Activated CD8-positive, alpha-beta memory T cell treated with anti-CD3 and anti-CD28 coated beads, Interleukin-2, amount 50 U/mL, for 1 hour (primary cell): ENCODE results near the gene PVALB.

Experiments
- DNase-seq: peaks from one replicate; pipeline ENCODE4 v3.0.0-alpha.2; 2020; ENCODE audit errors: extremely low read depth

Gene PVALB

DNA sequence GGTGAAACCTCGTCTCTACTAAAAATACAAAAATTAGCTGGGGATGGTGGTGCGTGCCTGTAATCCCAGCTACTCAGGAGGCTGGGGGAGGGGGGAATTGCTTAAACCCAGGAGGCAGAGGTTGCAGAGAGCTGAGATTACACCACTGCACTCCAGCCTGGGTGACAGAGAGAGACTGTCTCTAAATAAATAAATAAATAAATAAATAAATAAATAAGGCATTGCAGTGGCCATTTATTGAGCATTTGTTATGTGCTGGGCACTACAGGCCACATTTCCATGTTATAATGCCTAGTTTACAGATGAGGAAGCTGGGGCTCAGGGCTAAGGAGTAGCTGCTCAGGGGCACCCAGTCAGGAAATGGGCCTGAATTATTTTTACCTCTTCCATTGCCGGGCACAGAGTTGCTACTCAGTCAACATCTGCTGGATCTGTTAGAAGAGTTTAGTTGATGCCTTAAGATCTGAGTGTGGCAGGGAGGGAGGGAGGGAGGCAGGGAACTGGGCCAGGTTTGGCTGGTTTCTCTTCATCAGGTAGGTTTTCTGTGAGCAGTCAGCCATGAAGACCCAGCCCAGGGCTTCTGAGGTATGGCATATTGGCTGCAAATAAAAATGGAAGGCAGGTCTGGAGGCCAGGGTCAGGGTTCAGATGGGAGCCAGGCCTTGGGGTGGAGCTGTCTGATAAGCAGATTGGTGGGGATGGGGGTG lies 5.6 kb downstream of the PVALB start:
- no peak for DNase-seq

DNA sequence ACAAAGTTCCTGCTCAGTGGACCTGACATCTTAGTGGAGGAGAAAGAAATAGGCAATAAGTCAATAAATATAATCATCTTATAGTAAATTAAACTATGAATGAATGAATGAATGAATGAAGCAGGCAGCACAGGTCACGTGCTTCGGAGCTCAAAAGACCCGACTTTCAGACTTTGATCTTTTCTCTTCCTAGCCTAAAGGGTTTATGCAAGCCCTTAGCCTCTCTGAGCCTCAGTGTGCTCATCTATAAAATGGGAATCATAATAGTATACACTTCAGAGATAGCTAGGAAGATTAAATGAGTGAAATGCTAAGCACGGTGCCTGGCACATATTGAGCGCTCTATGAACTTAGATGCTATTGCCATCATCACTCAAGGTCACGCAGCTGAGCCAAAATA lies 7.5 kb downstream of the PVALB start:
- no peak for DNase-seq

DNA sequence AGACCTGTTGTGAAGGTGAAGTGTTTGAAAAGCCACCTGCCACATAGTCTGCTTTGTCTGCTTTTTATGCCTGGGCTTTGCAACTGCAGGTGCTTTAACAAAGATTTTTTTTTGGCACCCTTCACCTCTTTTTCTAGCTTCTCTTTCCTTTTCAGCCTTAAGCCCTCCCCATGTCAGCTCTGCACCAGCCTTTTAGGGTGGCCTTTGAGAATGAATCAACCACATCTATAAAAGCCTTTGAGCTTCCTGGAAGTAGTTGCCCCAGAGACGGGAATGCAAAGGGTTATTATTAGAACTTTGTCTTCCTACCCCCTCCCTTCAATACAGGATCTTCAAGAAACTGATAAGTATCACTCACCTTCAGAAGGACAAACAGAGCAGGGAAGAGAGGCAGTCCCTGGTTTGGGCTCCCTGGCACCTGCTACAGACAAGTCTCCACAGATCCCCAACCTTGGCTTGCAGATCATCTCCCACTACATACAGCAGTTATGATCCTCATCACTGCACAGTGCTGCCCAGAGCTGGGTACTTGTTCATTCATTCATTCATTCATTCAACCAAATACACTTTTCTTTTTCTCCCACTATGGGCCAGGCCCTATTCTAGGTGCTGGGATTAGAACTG lies 8.0 kb downstream of the PVALB start:
- no peak for DNase-seq

DNA sequence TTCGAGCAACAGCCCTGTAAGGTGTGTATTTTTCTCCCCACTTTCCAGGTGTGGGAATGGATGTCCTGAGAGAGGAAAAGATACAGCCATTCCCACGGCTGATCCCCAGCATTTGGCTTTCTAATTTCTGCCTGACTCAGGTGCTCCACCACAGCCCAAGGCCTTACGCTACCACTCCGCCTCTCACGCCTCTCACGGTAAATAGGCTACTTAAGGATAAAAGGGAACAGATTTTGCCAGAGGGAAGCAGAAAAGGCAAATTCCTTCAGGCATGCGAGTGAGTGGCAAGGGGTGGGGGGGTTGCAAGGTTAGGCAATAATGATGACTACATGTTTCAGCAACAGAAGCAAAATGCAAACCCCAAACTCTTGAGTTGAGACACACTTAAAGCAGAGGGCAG lies 9.2 kb downstream of the PVALB start:
- DNase-seq, result no peak

DNA sequence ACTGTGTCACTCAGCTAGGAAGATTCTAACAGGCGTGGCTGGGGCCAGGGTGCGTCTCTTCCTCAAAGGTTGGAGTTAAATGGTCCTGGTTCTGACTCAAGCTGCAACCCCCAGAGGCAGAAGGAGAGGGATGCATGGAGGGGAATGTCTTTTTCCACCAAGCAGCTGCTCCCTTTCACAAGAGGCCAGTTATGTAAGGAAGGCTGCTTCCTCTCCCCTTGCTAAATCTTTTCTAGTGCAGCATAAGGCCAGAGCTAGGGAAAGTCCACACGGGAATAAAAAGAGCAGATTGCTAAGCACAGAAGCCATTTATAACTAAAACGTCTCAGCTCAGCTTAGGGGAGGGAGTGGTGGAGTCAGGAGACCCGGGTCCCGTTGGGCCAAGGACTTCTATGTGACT lies 10.0 kb downstream of the PVALB start:
- no peak for DNase-seq

DNA sequence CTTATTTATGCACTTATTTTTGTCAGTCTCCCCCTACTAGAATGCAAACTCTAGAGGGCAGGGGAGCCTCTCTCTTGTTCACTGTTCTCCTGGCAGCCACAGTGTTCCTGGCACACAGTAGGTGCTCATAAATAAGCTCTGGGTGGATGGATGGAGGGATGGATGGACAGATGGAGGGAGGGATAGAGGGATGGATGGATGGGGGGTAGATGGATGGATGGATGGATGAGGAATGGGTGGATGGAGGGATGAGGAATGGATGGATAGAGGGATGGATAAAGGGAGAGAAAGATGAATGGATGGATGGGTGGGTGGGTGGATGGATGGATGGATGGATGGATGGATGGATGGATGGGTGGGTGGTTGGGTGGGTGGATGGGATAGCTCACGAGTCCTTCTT lies 13.5 kb downstream of the PVALB start:
- no peak for DNase-seq

DNA sequence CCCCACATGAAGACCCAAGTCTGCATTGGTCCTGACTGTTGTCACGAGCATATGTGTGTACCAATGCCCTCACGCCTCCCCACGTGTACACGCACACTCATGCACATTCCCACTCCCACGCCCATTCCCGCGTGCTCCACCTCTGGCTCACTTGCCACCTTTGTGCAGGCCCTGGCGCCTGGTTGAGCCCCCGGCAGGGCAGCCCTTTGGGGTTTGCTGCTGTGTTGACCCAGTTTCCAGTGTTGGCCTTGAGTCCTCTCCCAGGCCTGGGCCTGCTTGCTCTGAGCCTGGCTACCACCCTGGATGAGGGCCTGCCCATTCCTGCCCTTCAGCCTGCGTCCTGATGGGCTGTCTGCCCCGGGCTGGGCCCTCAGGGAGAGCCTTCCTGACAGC lies 18.2 kb downstream of the PVALB start:
- no peak for DNase-seq

DNA sequence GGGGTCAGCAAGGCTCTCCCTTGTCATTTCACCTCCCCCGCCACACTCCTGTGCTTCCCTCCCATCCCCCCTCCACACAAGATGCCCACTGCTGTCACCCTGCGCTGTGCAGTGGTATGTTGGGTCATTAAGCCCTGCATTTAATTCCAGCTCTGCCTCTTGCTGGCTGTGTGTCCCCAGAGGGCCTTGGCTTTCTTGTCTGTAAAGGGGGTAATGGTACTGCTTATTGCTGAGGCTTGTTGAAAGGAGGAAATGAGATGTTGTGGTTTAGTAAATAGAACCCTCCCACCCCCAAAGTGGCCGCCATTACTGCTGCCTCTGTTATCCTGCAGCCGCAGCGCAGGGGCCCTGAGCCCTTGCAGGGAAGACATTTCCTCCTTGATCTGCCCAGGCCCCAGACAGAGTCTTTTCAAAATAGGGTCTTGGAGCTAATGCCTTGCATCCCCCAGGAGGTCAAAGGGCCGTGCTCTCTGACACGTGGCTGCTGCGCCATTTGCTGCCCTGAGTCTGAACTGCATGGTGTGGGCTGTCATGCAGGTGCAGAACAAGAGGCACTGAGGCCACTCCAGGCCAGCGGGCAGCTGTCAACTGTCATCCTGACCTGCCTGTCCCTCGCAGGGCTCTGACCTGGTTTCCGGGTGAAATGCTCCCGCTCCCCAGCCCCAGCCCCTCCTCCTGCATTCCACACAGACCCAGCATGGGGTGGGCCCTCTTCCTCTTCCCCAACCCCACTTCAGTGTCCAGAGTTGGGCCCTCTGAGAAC lies 18.7 kb downstream of the PVALB start:
- DNase-seq, result no peak

DNA sequence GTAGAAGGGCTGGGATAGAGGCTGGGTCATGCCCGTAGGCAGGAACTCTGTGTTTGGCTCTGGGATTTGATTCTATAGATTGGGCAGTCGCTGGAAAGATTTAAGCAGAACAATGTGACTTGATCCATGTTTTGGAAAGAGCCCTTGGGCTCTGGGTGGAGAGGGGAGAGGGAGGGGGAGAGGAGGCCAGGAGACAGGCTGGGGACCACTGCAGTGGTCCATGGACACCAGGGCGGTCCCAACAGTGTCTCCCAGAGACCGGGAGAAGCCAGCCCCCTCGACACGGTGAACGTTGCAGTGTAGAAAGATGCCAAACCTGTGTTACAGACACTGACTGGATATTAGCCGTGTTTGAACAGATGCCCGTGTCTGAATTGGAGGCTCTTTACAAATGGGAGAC lies 19.5 kb downstream of the PVALB start:
- DNase-seq, result no peak

DNA sequence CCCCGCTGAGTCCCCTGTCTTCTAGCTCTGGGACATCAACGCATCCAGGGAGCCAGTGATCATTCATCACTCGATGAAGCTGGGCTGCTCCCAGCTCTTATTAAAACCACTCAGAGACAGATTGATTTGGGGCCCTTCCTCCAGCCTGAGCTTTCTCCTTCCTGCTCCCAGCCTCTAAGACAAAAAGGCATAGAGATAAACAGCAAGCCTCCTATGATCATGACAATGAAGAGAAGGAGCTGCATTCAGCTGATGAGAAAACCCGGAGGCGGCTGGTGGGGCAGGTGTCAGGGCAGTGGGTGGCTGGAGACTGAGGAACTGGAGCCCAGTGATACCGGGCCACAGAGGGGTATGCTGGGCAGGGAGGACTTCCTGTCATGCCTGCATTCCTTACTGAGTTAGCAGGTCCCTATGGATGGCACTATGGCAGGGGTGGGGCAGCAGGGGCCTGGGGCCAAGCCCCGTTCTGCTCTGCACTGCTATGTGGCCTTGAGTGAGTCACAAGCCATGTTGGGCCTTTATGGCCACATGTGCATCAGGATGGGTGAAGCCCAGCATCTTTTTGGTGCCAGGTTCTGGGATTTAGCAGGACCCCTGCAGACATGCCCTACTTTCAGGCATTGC lies 20.2 kb downstream of the PVALB start:
- no peak for DNase-seq

DNA sequence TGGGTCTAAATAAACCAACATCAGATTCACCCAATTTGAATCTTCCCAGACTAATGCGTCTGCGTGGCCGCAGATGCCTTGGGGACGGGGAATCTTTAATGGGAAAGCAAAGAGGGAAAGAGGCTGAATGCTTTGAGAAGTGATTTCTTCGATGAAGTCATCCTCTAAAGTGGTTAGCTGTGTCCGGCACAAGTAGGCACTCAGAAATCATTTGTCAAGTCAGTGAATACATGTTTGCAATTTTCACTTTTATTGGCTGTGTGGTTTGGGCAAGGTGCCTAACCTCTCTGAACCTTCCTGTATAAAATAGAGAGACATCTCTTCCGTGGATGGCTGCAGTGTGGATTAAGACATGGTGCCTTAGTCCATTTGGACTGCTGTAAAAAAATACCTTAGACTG lies 21.2 kb downstream of the PVALB start:
- no peak for DNase-seq

DNA sequence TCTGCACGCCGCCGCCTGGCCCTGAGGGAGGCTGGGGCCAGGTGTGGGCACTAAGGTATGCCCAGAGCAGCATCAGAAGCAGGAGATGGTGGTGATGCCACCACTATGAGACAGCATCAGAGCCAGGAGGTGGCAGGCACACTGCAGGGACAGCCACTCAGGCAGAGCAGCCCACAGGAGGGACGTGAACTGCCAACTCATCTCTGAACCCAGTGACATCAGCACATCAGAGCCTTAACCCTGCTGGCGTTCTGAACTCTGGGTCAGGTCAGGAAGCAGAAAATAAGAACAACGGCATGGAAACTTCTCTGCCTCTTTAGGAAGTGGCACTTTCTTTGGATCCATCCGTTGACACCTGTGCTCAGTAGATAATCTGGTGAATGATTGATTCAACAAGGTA lies 26.2 kb downstream of the PVALB start:
- DNase-seq, result no peak

DNA sequence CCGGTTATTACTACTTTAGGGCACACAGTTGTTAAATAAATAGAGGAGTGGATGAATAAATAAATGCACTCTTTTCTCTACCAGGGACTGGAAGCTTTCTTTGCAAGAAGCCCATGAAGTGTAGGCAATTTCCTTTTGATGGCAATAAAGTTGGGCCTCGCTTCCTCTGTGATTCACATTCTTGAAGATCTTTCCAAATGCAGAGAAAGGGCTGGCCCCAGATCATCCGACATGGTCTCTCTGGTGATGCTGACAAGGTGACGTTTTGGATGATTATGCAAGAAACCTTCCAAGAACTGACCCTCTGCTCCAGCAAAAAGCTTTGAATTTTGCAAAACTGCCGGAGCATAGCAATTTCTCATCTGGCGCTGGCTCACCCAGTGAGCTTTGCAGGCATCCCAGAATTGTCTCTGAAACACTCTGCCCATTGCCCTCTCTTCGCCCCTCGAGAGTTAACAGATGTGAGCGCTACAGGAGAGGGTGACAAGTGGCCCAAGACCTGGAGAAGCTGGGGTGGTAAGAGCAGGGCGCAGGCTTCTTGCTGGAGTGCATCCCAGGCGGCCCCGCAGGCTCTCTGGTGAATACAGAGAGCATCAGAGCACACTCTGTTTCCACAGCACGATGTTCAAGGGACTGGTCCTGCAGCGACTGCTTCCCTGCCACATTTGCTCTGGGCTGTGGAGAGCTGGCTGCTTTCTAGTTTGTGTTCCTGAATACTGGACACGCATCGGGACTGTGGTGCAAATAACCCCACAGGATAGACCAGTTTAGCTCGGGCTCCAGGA lies 29.4 kb downstream of the PVALB start:
- DNase-seq, result no peak

DNA sequence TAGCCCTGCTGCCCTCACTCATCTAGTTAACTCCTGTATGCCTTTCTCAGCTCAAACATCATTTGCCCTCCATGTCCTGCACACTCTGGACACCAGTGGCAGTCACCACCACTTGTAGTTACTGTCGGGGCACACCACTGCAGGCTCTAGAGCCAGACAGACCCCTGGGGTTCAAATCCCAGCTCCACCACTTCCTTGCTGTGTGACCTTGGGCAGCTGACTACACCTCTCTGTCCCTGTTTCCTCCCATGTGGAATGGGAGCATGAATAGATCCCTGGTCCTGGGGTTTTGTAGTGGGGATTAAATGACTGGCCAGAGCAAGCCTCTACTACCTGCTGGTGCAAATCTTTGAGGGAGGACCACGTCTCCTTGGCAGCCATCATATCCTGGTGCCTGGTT lies 33.1 kb downstream of the PVALB start:
- DNase-seq, result no peak

DNA sequence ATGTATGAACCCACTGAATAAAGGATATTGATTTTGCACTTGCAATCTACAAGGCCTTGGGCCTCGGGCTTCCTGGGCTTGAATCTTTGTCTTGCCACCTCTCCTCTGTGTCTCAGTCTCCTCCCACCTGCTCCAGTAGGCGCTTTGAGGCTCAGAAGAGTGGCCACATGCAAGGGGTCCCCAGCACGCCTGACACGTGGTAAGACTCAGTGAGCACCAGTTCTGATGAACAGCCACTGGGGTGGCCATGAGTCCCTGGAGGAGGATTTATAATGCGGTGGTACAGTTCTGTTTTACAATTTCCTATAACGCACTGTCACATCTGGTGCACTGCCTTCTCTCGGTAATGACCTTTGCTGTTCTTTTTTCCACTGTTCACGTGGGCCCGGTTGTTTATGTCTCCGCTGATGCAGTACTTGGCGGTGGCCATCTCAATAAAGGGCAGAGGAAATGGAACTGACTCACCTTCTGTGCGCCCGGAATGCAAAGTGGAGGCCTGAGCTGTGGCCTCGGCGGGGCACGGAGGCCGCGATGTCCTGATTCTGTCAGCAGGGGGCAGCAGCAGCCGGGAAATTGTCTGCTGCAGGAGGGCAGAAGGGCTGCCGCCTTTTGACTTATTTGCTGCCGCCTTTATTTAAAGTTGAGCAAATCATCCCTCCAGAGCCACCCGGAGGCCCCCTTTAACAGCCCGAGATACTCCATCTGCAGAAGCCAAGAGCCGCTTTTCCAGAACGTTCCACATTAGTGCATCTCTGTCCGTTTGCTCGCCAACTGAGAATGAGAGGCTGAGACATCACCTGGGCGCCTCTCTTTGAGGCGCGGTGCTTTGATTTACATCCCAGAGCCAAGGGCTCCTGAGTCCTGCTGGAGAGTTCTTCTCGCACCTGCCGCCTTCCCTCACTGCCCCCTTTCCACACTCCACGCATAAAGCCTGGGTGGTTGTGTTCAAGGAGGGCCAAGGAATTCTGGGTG lies 34.9 kb downstream of the PVALB start:
- peak; percentile 63 for DNase-seq

DNA sequence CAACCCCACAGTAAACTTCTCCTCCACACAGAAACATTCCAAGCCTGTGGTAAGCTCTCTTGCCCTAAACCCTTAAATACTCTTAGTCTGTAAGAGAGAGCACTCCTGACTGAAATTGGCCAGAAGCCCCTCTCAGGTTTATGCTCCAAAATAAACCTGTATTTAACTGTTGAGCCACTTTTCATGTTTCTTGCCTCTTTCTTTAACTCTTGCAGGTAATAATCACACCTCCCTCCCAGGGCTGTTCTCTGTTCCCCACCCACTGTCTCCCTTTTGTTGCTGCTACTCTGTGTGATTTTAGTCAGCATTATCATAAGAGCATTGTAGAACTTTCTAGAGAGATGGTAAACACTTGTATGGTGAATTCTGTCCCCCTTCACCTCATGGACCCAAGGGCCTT lies 38.8 kb downstream of the PVALB start:
- no peak for DNase-seq

DNA sequence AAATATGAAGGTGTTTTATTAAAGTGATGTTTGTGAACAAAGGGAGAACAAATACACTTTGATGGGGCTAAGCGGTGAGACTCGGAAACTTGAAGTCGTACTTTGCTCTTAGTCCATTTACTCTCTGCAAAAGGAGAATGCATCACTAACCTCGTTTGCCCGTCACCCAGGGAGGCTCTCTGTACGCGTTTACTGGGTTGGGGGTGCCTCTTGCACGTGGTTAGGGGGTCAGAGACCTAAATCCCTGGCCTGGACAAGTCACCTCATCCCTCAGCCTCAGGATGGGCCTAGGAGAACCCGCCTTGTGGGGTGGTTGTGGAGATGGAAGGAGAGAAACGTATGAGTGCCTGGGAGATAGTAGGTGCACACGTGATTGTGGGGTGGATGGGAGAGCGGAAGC lies 40.1 kb downstream of the PVALB start:
- no peak for DNase-seq

DNA sequence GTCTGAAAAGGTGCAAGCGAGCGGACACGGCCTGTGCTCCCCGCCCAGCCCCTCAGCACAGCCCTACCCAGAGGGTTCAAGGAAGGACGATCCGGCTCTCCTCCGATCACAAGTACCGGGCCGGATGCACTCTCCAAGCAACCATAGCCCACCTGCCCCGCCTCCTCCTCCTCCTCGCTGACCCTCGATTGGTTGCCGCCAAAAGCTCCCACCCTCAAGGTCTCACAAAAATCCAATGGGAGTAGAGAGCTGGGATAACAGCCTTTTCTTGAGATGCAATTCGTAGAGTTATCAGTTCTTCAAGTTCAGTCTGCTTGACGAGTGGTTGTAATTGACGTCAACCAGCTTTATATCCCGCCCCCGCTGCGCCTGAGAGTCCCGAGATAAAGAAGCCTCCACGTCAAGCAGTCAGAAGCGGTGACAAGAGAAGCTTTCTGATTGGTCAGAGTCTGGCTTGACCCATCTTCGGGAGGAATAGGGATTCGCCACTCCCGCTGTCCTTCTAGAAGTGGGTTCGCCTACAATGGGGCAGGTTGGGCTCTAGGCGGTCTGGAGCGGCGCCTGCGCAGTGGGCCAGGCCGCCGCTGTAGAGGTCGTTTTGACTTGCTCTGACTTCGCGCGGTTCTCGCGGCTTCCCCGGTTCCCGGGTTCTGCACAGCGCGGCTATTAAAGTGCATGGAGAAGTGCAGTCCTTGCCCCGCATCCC lies 40.7 kb downstream of the PVALB start, which contains the start of gene IFT27:
Gene IFT27 (minus strand): TSS at position 156 of the 706 bp plus-strand sequence. CDS start 412 bp downstream, outside the sequence.
- peak; percentile 97 for DNase-seq

DNA sequence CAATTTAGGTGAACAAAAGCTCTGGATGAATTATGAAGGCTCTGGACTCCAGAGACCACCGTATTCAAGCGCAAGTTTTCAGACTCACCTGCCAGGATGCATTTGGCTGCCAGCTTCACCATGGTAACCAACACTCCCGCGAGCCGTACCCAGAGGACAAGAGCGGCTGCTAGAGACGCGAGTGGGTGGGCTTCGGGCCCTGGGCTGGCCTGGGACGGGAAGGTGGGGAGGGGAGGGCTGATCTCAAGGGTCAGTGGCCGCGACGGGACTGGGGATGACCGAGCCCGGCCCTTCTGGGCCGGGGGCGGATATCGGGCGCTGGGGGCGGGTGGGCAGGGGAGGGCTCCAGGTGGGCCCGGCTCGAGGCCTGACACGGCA lies 41.3 kb downstream of the PVALB start:
- no peak for DNase-seq

DNA sequence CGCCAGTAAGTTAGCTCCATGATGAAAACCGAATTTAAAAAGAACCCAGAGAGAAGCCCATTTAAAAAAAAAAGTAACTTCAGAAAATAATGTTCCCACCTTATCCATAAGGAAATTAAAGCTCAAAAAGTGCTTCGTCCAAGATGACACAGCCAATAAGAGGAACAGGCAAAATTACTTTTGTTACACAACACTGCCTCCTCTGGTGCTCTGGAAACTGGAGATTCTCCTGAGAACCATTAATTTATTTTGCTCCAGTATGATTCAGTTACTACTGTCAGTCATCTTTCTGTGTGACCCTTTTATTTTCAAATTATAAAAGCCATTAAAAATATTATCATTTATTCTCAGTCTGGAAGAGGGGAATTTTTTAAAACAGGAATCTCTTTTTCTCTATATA lies 42.9 kb downstream of the PVALB start:
- DNase-seq, result no peak
